AG04449 (cell line): ENCODE data around the gene FAM120A.

Experiments used
- CTCF ChIA-PET: fragments of 350-600 bp; formaldehyde crosslinking; extraction: SDS; loops from one replicate; lab custom pipeline; 2021; ENCODE audit warnings: antibody characterized with exemption; lab: Yijun Ruan, JAX
- POLR2A ChIA-PET: fragments of 400-600, 350-600 bp; formaldehyde crosslinking; extraction: SDS; loops from one replicate; lab custom pipeline; 2020; ENCODE audit warnings: antibody characterized with exemption, inconsistent platforms; lab: Yijun Ruan, JAX
- DNase-seq: peaks from one replicate; pipeline ENCODE4 v3.0.0-alpha.2; 2010; ENCODE audit warnings: low read depth, low spot score
- H3K4me3 ChIP-seq: 2 replicates; pipeline ENCODE4 v1.5.1; 2011; ENCODE audit warnings: low read depth, mild to moderate bottlenecking, control low read depth, low read length
- CTCF ChIP-seq: IDR thresholded peaks from one replicate; pipeline ENCODE4 v1.5.1; 2011; ENCODE audit warnings: mild to moderate bottlenecking, moderate library complexity, low read length, control low read depth, inconsistent platforms; ENCODE audit not compliant: insufficient read depth; ENCODE audit errors: missing control alignments

FAM120A gene

GRCh38 chr9:93606187-93606586 is 154.7 kb downstream of the FAM120A start:
- H3K4me3 ChIP-seq: no peak overlapping the region
- DNase-seq: no peak
- ChIA-PET POLR2A (no interaction called here), CTCF (no interaction called here)
- TF ChIP-seq CTCF: no peak

GRCh38 chr9:93610206-93610605 is 158.7 kb downstream of the FAM120A start:
- ChIA-PET POLR2A (no interaction called here), CTCF (interaction anchor here (1.5 kb wide), 1 partner anchor 12 kb away, joined by 3 read pairs; no protein-coding TSS in a partner anchor)
- no peak overlapping the region for H3K4me3 ChIP-seq
- DNase-seq: no peak
- TF ChIP-seq CTCF: no peak

- TF ChIP-seq CTCF: no peak
- DNase-seq: no peak
- ChIA-PET POLR2A (no interaction called here), CTCF (interaction anchor here (0.6 kb wide), 1 partner anchor 8 kb away, joined by 3 read pairs; no protein-coding TSS in a partner anchor)
- H3K4me3 ChIP-seq: no peak overlapping the region
Measured at GRCh38 chr9:93612052-93612795, 160.7 kb downstream of the FAM120A start.

- no peak for DNase-seq
Measured at GRCh38 chr9:93612796-93613154, 161.3 kb downstream of the FAM120A start.

GRCh38 chr9:93613174-93613573 is 161.7 kb downstream of the FAM120A start:
- POLR2A ChIA-PET: no interaction called here
- no peak overlapping the region for H3K4me3 ChIP-seq
- TF ChIP-seq CTCF: no peak
- CTCF ChIA-PET: no interaction called here
- DNase-seq: no peak

More at GRCh38 chr9:93612796-93613154, 161.3 kb downstream of the FAM120A start:
- CTCF ChIA-PET: no interaction called here
- no peak for TF ChIP-seq CTCF
- no peak overlapping the region for H3K4me3 ChIP-seq
- POLR2A ChIA-PET: no interaction called here

GRCh38 chr9:93613791-93614190 is 162.3 kb downstream of the FAM120A start:
- no peak for DNase-seq
- H3K4me3 ChIP-seq: no peak overlapping the region
- ChIA-PET POLR2A (no interaction called here), CTCF (no interaction called here)
- no peak for TF ChIP-seq CTCF
